B cell (primary cell): Measurements from ENCODE around the gene MAML3. TPM values are rescaled to one million over a fixed set of nuclear protein-coding genes. Genes with fewer than 3 reads are reported as not detected.

Experiments
- ATAC-seq: fragments of 200-7000 bp; cut with Tn5 transposase; one replicate; pipeline ENCODE4 v1.10.0; 2021; ENCODE audit warnings: low read depth, mild to moderate bottlenecking, moderate number of reproducible peaks, moderate library complexity
- CTCF ChIA-PET: fragments of 350-600 bp; sonication (Branson Sonifier 250); formaldehyde crosslinking; loops from one replicate; lab custom pipeline; 2021; ENCODE audit warnings: antibody characterized with exemption, inconsistent platforms; lab: Charles Lee
- POLR2A ChIA-PET: fragments of 350-600 bp; sonication (Branson Sonifier 250); formaldehyde crosslinking; loops from one replicate; lab custom pipeline; 2021; ENCODE audit warnings: antibody characterized with exemption; lab: Charles Lee
- DNase-seq: peaks from one replicate; pipeline ENCODE4 v3.0.0; 2013
- H2AFZ ChIP-seq: 2 replicates; pipeline ENCODE4 v1.6.1; 2012; ENCODE audit warnings: mild to moderate bottlenecking, low read depth, low read length; ENCODE audit not compliant: insufficient read depth, poor library complexity, severe bottlenecking
- H3K27ac ChIP-seq, 2 donors: 1 replicate in 1 of 2; 2 replicates in 1 of 2; pipeline ENCODE4 v1.5.1; 2012 to 2013; ENCODE audit warnings: low read length in 2 of 2, mild to moderate bottlenecking in 2 of 2, moderate library complexity in 1 of 2
- H3K27me3 ChIP-seq, 4 experiments: fragments of 200-600 bp in 1 of 4; sonication (generic) in 1 of 4; replicated peaks in 1 of 4; 1 replicate in 2 of 4; 2 replicates in 2 of 4; pipeline versions ENCODE4 v1.6.1 to v1.7.0; 2013 to 2016; ENCODE audit warnings: low read length in 3 of 4, mild to moderate bottlenecking in 2 of 4, mixed read lengths in 1 of 4, moderate library complexity in 1 of 4; ENCODE audit not compliant: insufficient read depth in 4 of 4, control insufficient read depth in 3 of 4; ENCODE audit errors: control extremely low read depth in 1 of 4
- H3K36me3 ChIP-seq, 2 experiments: replicated peaks in 1 of 2; 1 replicate in 1 of 2; 2 replicates in 1 of 2; pipeline versions ENCODE4 v1.6.1 to v1.7.1; 2013; ENCODE audit warnings: low read length in 1 of 2; ENCODE audit not compliant: insufficient read depth in 2 of 2, control insufficient read depth in 1 of 2; ENCODE audit errors: control extremely low read depth in 1 of 2, extremely low read depth in 1 of 2
- H3K4me1 ChIP-seq, 2 donors: fragments of 200-600 bp in 1 of 2; sonication (generic) in 1 of 2; 1 replicate in 1 of 2; 2 replicates in 1 of 2; pipeline versions ENCODE4 v1.5.1 to v1.6.1; 2013 to 2017; ENCODE audit warnings: low read length in 2 of 2; ENCODE audit not compliant: control insufficient read depth in 2 of 2, insufficient read depth in 2 of 2
- H3K4me2 ChIP-seq: replicated peaks from 2 replicates; pipeline ENCODE3; 2012; ENCODE audit warnings: mild to moderate bottlenecking, low read depth, low read length; ENCODE audit not compliant: poor library complexity, severe bottlenecking
- H3K4me3 ChIP-seq, 5 experiments: fragments of 200-600 bp in 1 of 5; sonication (generic) in 1 of 5; 1 replicate in 3 of 5; 2 replicates in 2 of 5; pipeline versions ENCODE4 v1.5.1 to v1.7.0; 2011 to 2016; ENCODE audit warnings: low read length in 4 of 5, mild to moderate bottlenecking in 4 of 5, low read depth in 2 of 5, control low read depth in 1 of 5, moderate library complexity in 1 of 5; ENCODE audit not compliant: insufficient read depth in 1 of 5; ENCODE audit errors: control extremely low read depth in 1 of 5, extremely low read depth in 1 of 5
- H3K79me2 ChIP-seq: fragments of 200-600 bp; sonication (generic); one replicate; pipeline ENCODE4 v1.6.0; 2016; ENCODE audit warnings: low read length; ENCODE audit not compliant: control insufficient read depth, insufficient read depth
- H3K9ac ChIP-seq: fragments of 200-600 bp; sonication (generic); 2 replicates; pipeline ENCODE4 v1.6.1; 2017; ENCODE audit warnings: mild to moderate bottlenecking, low read length, moderate library complexity
- H3K9me3 ChIP-seq, 3 donors: one replicate each; pipeline versions ENCODE4 v1.6.1 to v1.7.1; 2013; ENCODE audit warnings: low read length in 2 of 3; ENCODE audit not compliant: control insufficient read depth in 2 of 3, insufficient read depth in 1 of 3; ENCODE audit errors: control extremely low read depth in 1 of 3
- H4K20me1 ChIP-seq: 2 replicates; pipeline ENCODE4 v1.6.0; 2012; ENCODE audit warnings: mild to moderate bottlenecking, low read length; ENCODE audit not compliant: insufficient read depth, control insufficient read depth, poor library complexity, severe bottlenecking
- H3K27ac Mint-ChIP-seq: one replicate; pipeline ENCODE4 v1.8.0; 2021; ENCODE audit warnings: mixed read lengths
- H3K27me3 Mint-ChIP-seq: one replicate; pipeline ENCODE4 v1.8.0; 2021; ENCODE audit warnings: mixed read lengths
- H3K4me1 Mint-ChIP-seq: one replicate; pipeline ENCODE4 v1.8.0; 2021; ENCODE audit warnings: mixed read lengths
- H3K4me3 Mint-ChIP-seq: one replicate; pipeline ENCODE4 v1.8.0; 2021; ENCODE audit warnings: mixed read lengths
- H3K9me3 Mint-ChIP-seq: one replicate; pipeline ENCODE4 v1.8.0; 2022; ENCODE audit warnings: mixed read lengths; ENCODE audit not compliant: insufficient read depth
- CTCF ChIP-seq: fragments of 200-600 bp; IDR thresholded peaks from one replicate; pipeline ENCODE4 v1.8.0; 2022; ENCODE audit warnings: antibody characterized with exemption, mild to moderate bottlenecking
- EZH2 ChIP-seq: IDR thresholded peaks from 2 replicates; pipeline ENCODE4 v1.6.1; 2012; ENCODE audit warnings: borderline replicate concordance, low read depth, mild to moderate bottlenecking, moderate library complexity, low read length; ENCODE audit not compliant: insufficient read depth, poor library complexity, severe bottlenecking
- WGBS: methylation state at CpG from one replicate; pipeline ENCODE4 v1.1.5; 2013; ENCODE audit warnings: missing lambda C conversion rate; ENCODE audit not compliant: insufficient coverage; 5-methylcytosine and 5-hydroxymethylcytosine counted together
- intact Hi-C: fragments of 100-400 bp; cut with micrococcal nuclease; formaldehyde crosslinking; loops from one replicate; pipeline ENCODE4 v1.10.0; 2022
- polyA plus RNA-seq: library from polyadenylated mRNA; depleted of rRNA; stranded (reverse); fragments of >200 nt; gene quantifications from 2 replicates; pipeline ENCODE4 v1.2.3, GENCODE V29; 2012
- total RNA-seq, 2 donors: library from RNA; stranded (reverse); fragments of 120-200 nt in 1 of 2; gene quantifications; 1 replicate in 1 of 2; 2 replicates in 1 of 2; pipeline versions ENCODE4 v1.2.3 to v1.2.4, GENCODE V29; 2013 to 2022

Gene MAML3
- total and polyA plus RNA-seq, 2 donors (not counting 1 experiment from before 2014, with no cell fraction given) = 0.94 to 5.3 TPM

DNA sequence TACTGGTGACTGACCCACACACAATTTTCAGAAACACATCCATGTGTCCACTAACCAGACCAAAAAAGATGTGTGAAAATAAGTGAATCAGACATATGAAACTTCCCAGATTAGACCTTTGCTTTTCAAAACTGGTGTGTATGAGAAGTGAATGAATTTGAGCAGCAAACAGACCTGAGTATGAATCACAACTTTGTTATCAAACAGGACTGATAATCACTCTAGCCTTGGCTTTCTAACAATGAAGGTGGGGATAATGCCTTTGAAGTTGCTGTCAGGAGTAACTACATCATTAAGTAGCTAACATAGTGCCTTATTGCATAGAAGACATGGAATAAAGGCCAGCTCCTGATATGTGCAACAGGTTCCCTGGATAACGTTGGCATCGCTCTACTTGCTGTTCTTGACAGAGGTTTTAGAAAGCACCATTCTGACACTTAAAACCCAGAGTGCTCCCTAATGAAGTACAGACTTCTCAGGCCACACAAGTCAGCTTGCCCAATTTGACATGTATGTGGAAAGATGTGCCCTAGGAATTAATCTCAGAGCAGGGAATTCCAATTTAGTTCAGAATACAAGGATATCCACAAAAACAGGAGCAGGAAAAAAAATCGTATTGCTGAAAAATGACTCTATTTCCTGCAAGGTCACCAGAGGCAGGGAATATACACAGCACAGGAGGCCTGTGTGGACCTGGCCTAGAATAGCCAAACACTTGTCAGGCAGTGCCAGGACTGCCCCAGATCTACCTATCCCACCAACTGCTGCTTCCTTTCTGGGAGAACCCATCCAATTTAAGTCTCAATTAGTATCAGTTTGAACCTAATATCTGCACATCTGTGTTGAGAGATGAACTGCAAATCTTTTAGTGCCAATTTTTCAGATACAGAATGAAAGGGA lies 87.7 kb downstream of the MAML3 start:
- H3K9me3 ChIP-seq = no peaks in the 10 kb centered on the region
- ChIA-PET CTCF (interaction anchor here (1.0 kb wide), 1 partner anchor 10 kb away, joined by 3 read pairs; no protein-coding TSS in a partner anchor), POLR2A (no interaction called here)
- WGBS = 100% methylated on average over 1 of the region's 3 CpGs
- Mint-ChIP-seq H3K27ac (no peak overlapping the region), H3K9me3 (no peaks in the 10 kb centered on the region), H3K4me3 (no peak overlapping the region), H3K4me1 (peaks cover 12% of the 10 kb centered on the region), H3K27me3 (peaks cover 10% of the 10 kb centered on the region)
- H2AFZ ChIP-seq = no peak overlapping the region
- H4K20me1 ChIP-seq = no peaks in the 10 kb centered on the region
- no peak overlapping the region for H3K27ac ChIP-seq
- H3K9ac ChIP-seq = no peak overlapping the region
- H3K4me3 ChIP-seq = no peak overlapping the region
- no peak for ATAC-seq
- peaks cover 10 to 12% of the 10 kb centered on the region in 2 donors for H3K4me1 ChIP-seq
- H3K79me2 ChIP-seq = no peaks in the 10 kb centered on the region
- no peak overlapping the region for H3K4me2 ChIP-seq
- H3K36me3 ChIP-seq = no peaks in the 10 kb centered on the region
- DNase-seq = no peak
- no peaks in the 10 kb centered on the region for H3K27me3 ChIP-seq
- intact Hi-C loops = loop anchor here (5.0 kb wide), 1 partner anchor 49 kb away; no protein-coding TSS in a partner anchor
- no peak for TF ChIP-seq EZH2
- no peak for TF ChIP-seq CTCF

DNA sequence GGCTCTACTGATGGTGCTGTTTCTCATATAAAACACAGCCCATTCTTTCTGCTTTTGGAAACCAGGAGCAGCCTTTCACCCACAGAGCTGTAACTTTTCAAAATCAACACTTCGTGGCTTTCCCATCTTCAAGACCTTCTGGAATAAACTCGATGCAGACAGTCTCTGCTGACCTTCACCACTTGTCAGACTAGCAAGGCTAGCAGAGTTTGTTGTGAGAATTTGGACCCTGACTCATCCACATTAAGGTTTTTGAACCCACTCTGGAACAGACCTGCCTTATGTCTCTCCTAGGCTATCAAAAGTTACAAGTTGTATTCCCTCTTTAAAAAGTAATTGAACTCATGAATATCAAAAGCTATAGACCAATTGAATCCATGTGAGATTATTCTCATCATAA lies 88.6 kb downstream of the MAML3 start:
- intact Hi-C loops = loop anchor here (5.0 kb wide), 1 partner anchor 48 kb away; no protein-coding TSS in a partner anchor
- ChIA-PET CTCF (interaction anchor here (1.0 kb wide), 1 partner anchor 9 kb away, joined by 3 read pairs; no protein-coding TSS in a partner anchor), POLR2A (no interaction called here)
- no CpG with 5 or more reads among the region's 2 CpGs for WGBS
- Histone ChIP-seq H3K4me3 (no peak overlapping the region), H3K9ac (no peak overlapping the region), H3K36me3 (no peaks in the 10 kb centered on the region), H2AFZ (no peak overlapping the region), H3K4me2 (no peak overlapping the region), H4K20me1 (no peaks in the 10 kb centered on the region), H3K4me1 (peaks cover under 1 to 3% of the 10 kb centered on the region in 2 donors), H3K9me3 (no peaks in the 10 kb centered on the region), H3K27me3 (no peaks in the 10 kb centered on the region), H3K27ac (no peak overlapping the region), H3K79me2 (no peaks in the 10 kb centered on the region)
- H3K4me3 Mint-ChIP-seq = no peak overlapping the region
- peaks cover 10% of the 10 kb centered on the region for H3K27me3 Mint-ChIP-seq
- TF ChIP-seq EZH2 (no peak), CTCF (no peak)
- DNase-seq (no peak), ATAC-seq (no peak)
- H3K4me1 Mint-ChIP-seq = peaks cover 3% of the 10 kb centered on the region
- H3K27ac Mint-ChIP-seq = no peak overlapping the region
- H3K9me3 Mint-ChIP-seq = no peaks in the 10 kb centered on the region
